ENCODE results near the gene XXYLT1. TPM values are rescaled to one million over a fixed set of nuclear protein-coding genes. Genes with fewer than 3 reads are reported as not detected.

XXYLT1 gene
- total RNA-seq, 4 donors from 2014 or later = 6.0 to 16.1 (median 9.6) TPM

- TF ChIP-seq CTCF (IDR thresholded peaks at IDR 0.05) = no peak
- DNase-seq (ENCODE audit: low spot score) = no peak
- ATAC-seq (ENCODE audit: low FRiP score) = no peak
Observed at GRCh38 chr3:195071916-195072820, 198.8 kb downstream of the XXYLT1 start.

GRCh38 chr3:195071011-195071728 lies 199.8 kb downstream of the XXYLT1 start:
- no peak for TF ChIP-seq CTCF (IDR thresholded peaks at IDR 0.05)
- DNase-seq (ENCODE audit: low spot score) (no peak), ATAC-seq (ENCODE audit: low FRiP score) (no peak)

GRCh38 chr3:195070336-195070735 lies 200.6 kb downstream of the XXYLT1 start:
- no peak for TF ChIP-seq CTCF (IDR thresholded peaks at IDR 0.05)
- ATAC-seq (ENCODE audit: low FRiP score) (no peak), DNase-seq (ENCODE audit: low spot score) (no peak)

GRCh38 chr3:195069501-195070251 lies 201.3 kb downstream of the XXYLT1 start:
- no peak for TF ChIP-seq CTCF (IDR thresholded peaks at IDR 0.05)

GRCh38 chr3:195068084-195069080 lies 202.6 kb downstream of the XXYLT1 start:
- no peak for DNase-seq (ENCODE audit: low spot score)
- TF ChIP-seq CTCF (IDR thresholded peaks at IDR 0.05) = no peak
- ATAC-seq (ENCODE audit: low FRiP score) = no peak

More at GRCh38 chr3:195069501-195070251, 201.3 kb downstream of the XXYLT1 start:
- DNase-seq (ENCODE audit: low spot score) (no peak), ATAC-seq (ENCODE audit: low FRiP score) (no peak)

GRCh38 chr3:195066441-195066841 lies 204.5 kb downstream of the XXYLT1 start:
- DNase-seq (ENCODE audit: low spot score) = no peak

More at GRCh38 chr3:195066441-195066841, 204.5 kb downstream of the XXYLT1 start:
- no peak for TF ChIP-seq CTCF (IDR thresholded peaks at IDR 0.05)
- ATAC-seq (ENCODE audit: low FRiP score) = no peak
